Measurements from ENCODE around the gene ACVR2B. TPM values are rescaled to one million over a fixed set of nuclear protein-coding genes. Genes with fewer than 3 reads are reported as not detected.

The ACVR2B gene
- total RNA-seq, 1 donor from 2014 or later = 79.1 TPM

DNA sequence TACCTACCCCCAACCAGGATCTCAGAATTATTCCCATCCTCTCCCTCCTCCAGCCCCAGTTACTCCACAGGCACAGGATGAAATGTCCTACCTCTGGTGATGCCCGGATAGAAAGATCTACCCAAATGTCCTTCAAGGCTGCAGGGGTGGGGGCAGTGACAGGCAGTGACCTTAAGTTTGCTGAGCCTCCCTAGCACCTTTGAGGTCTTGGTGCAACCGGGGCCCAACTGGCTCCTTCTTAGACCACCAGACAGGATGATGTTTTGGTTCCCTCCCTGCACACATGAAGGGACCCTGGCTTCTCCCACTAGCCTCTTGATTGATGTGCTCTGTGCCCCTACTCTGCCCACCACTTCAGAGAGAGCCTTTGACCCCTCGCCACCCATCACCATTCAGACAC lies 78.8 kb downstream of the ACVR2B start:
- DNase-seq (ENCODE audit: low read depth, low spot score) = no peak
- TF ChIP-seq, protein P1, sequence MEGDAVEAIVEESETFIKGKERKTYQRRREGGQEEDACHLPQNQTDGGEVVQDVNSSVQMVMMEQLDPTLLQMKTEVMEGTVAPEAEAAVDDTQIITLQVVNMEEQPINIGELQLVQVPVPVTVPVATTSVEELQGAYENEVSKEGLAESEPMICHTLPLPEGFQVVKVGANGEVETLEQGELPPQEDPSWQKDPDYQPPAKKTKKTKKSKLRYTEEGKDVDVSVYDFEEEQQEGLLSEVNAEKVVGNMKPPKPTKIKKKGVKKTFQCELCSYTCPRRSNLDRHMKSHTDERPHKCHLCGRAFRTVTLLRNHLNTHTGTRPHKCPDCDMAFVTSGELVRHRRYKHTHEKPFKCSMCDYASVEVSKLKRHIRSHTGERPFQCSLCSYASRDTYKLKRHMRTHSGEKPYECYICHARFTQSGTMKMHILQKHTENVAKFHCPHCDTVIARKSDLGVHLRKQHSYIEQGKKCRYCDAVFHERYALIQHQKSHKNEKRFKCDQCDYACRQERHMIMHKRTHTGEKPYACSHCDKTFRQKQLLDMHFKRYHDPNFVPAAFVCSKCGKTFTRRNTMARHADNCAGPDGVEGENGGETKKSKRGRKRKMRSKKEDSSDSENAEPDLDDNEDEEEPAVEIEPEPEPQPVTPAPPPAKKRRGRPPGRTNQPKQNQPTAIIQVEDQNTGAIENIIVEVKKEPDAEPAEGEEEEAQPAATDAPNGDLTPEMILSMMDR (conservative IDR thresholded peaks at IDR 0.05) = no peak
- H3K27me3 Mint-ChIP-seq (ENCODE audit: low read depth) = no peaks in the 10 kb centered on the region
- H3K36me3 Mint-ChIP-seq (ENCODE audit: low read depth) = peaks cover 33% of the 10 kb centered on the region
- no peak overlapping the region for H3K27ac Mint-ChIP-seq (ENCODE audit: unreplicated experiment)
- H3K4me1 Mint-ChIP-seq = peaks cover 5% of the 10 kb centered on the region
- no peak overlapping the region for H3K4me3 Mint-ChIP-seq
- H3K9me3 Mint-ChIP-seq = peaks cover 3% of the 10 kb centered on the region

DNA sequence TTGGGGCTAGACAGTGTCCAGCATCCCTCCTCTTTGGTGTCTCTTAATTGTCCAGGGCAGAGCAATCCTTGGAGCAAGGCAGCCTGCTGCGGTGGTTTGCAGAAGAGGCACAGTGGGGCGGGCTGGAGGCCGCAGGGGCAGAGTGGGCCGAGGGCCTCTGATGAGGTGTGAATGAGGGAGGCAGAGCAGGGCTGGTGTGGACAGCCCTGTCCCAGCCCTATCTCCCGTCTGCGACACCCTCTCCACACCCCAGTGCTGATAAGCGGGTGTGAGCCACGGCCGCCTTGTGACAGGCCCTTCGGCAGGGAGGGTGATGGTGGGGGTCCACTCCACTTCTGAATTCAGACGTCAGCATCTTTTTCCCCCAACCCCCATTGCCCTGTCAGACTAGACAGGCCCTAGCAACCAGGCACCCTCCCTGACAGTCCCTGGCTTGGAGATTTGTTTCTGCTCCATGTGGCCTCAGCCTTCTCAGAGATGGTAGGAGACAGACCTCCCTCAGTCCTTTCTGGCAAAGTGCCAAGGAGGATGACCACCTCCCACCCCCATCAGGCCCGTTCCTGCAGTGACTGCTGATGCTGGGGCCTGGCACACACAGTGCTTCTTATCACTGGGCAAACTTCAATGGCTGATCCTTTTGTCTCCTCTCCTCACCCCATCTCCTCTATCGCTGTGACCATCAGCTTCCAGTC lies 79.7 kb downstream of the ACVR2B start:
- Mint-ChIP-seq H3K36me3 (ENCODE audit: low read depth) (peaks cover 24% of the 10 kb centered on the region), H3K27me3 (ENCODE audit: low read depth) (no peaks in the 10 kb centered on the region), H3K4me1 (peaks cover 5% of the 10 kb centered on the region), H3K4me3 (no peak overlapping the region), H3K9me3 (peaks cover 3% of the 10 kb centered on the region), H3K27ac (ENCODE audit: unreplicated experiment) (no peak overlapping the region)
- DNase-seq (ENCODE audit: low read depth, low spot score) = no peak
- TF ChIP-seq, protein P1 (conservative IDR thresholded peaks at IDR 0.05) = no peak

DNA sequence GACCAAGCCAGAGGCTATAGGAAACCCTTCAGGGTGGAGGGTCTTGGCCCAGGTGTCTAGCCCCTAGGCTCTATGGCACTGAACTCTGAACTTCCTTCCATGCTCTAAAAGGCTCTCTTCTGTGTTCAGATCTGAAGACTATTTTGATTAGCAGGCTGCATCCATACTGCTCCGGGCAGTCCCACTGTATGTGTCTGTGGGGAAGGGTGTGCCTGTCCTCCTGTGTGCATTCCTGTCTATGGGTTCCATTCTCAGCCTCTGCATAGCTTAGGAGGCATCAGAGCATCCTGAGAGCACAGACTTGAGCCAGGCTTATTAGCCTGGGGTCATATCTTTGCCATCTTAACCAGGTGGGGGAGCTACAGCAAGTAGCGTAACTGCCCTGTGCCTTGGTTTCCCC lies 80.5 kb downstream of the ACVR2B start:
- DNase-seq (ENCODE audit: low read depth, low spot score) = no peak
- Mint-ChIP-seq H3K27me3 (ENCODE audit: low read depth) (no peaks in the 10 kb centered on the region), H3K36me3 (ENCODE audit: low read depth) (peaks cover 24% of the 10 kb centered on the region), H3K4me3 (no peak overlapping the region), H3K27ac (ENCODE audit: unreplicated experiment) (no peak overlapping the region), H3K4me1 (peaks cover 5% of the 10 kb centered on the region), H3K9me3 (peaks cover 3% of the 10 kb centered on the region)
- TF ChIP-seq, protein P1 (conservative IDR thresholded peaks at IDR 0.05) = no peak

DNA sequence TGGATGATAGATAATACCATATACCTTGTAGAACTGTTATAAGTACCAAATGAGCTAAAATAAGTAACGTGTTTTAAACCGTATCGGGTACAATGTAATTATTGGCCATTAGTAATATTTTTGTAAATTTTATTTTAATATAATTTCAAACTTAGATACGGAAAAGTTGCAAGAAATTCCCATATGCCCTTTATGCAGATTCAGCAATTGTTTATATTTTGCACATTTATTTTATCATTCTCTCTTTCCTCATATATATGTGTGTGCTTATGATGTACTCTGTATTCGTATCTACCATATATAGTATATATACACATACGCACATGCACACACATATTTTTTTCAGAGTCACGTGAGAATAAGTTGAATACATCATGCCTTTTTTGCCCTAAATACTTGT lies 80.9 kb downstream of the ACVR2B start:
- no peak for DNase-seq (ENCODE audit: low read depth, low spot score)
- Mint-ChIP-seq H3K9me3 (peaks cover 3% of the 10 kb centered on the region), H3K4me1 (peaks cover 5% of the 10 kb centered on the region), H3K4me3 (no peak overlapping the region), H3K27ac (ENCODE audit: unreplicated experiment) (no peak overlapping the region), H3K27me3 (ENCODE audit: low read depth) (no peaks in the 10 kb centered on the region), H3K36me3 (ENCODE audit: low read depth) (peaks cover 23% of the 10 kb centered on the region)
- TF ChIP-seq, protein P1 (conservative IDR thresholded peaks at IDR 0.05) = no peak

DNA sequence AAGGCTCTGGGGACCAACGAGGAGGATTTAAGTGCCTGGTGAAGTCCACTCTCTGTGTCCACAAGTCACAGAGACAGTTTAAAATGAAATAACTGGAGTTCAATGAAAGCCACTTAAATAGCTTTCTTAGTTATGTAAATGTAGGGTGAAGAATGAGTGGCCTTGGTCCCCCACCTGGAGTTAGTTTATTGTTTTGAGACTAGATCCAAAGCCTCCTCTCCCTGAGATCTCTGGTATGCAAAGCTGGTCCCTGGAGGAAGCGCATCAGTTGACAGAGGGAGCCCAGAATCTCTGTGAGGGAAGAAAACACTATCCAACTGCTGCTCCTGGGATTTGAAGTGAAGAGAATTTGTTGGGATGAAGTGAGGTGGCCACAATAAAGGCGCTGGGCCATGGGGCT lies 83.0 kb downstream of the ACVR2B start:
- H3K4me1 Mint-ChIP-seq = peaks cover 5% of the 10 kb centered on the region

More for the DNA sequence above, 83.0 kb downstream of the ACVR2B start:
- TF ChIP-seq, protein P1 (conservative IDR thresholded peaks at IDR 0.05) = no peak
- Mint-ChIP-seq H3K9me3 (peaks cover 3% of the 10 kb centered on the region), H3K27ac (ENCODE audit: unreplicated experiment) (no peak overlapping the region), H3K4me3 (no peak overlapping the region), H3K36me3 (ENCODE audit: low read depth) (peaks cover 22% of the 10 kb centered on the region), H3K27me3 (ENCODE audit: low read depth) (no peaks in the 10 kb centered on the region)
- no peak for DNase-seq (ENCODE audit: low read depth, low spot score)
